Stomach (tissue), 4 donors: Measurements from ENCODE around the gene CDC42BPB.

Experiments
- CTCF ChIP-seq, 7 experiments: fragments of 450-650 bp in 4 of 7; fragments of 200-600 bp in 3 of 7; sonication (generic) in 3 of 7; IDR thresholded peaks; one replicate each; pipeline ENCODE4 v1.5.1; 2016 to 2019; ENCODE audit warnings: antibody characterized with exemption in 7 of 7, control low read depth in 2 of 7, mild to moderate bottlenecking in 1 of 7
- EP300 ChIP-seq: sonication (generic); formaldehyde crosslinking; IDR thresholded peaks from one replicate; pipeline ENCODE4 v1.6.1; 2017; ENCODE audit warnings: antibody characterized with exemption

- no peak for TF ChIP-seq CTCF (IDR thresholded peaks at IDR 0.05)
- TF ChIP-seq EP300 = no peak
Observed at GRCh38 chr14:102965282-102965681, 92.1 kb downstream of the CDC42BPB start.
